Central memory CD4-positive, alpha-beta T cell (primary cell): ENCODE results near the gene TFAM.
A peak's percentile ranks its signal among the peaks of the same experiment; 100 is the strongest.
"Not testable (repeated sequence)": the region's sequence is repeated elsewhere in the genome, so short reads cannot be mapped to it uniquely, and the experiment has no call there.

Experiments used
- DNase-seq: peaks from one replicate; pipeline ENCODE4 v3.0.0; 2022

Gene TFAM

GRCh38 chr10:58373442-58373827 lies 11.8 kb upstream of the TFAM start:
- DNase-seq, result no peak

DNA sequence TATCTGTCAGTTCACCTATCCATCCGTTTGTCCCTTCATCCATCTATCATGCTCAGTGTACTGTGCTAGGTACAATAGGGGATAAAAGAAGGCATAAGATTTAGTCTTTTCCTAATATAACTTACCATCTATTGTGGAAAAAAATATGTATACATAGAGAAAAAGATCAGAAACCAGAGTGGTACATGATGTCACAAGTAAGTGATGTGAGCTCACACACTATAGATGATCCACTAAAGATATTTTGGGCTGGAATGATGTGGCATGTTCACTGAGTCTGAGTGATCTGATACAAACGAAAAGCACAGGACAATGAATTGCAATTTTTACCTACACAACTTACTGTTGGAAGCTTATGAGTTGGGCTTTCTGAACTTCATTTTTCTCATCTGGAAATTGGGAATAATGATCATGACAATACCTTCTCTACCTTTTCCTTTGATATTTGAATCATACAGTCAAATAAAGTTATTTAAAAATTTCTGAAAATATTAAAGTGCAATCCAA lies 2.7 kb upstream of the TFAM start:
- DNase-seq, result no peak

- peak; percentile 79 for DNase-seq
These were observed 1.1 kb upstream of the TFAM start for GRCh38 chr10:58384095-58384494.

DNA sequence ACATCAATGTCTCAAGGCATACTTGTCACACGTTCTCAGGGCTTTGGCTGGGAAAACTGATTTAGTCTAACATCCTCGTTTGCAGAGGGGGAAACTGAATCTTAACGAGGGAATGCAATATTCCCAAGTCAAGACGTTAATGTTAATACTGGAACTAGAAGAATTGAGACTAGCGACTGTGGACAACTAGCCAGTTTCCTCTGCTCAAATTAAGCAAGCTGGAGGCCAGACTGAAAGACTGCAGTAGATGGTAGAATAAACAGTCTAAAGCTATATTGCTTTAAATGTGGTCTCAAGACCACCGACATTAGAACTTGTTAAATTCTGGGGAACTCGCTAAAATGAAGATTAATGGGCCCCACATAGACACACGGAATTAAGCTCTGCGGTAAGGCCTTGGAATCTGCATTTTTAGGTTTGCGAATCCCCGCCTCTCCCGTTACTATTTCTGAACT lies 639 bp upstream of the TFAM start:
- no peak for DNase-seq

DNA sequence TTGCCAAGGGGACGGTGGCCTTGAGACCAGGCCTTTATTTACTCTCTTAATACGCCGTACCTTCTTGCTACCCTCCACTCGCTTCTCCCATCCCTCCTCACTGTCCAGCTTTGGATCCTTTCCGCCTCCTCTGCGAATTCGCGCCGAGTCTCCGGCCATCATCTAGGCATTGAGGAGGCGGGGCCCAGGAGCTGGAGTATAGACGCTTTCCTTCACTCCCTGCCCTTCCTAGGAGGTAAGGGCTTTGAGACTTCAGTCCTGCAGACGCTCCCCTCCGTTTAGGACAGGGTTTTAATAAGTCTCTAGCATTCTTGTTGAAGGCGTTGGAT lies 538 bp downstream of the TFAM start:
- no peak for DNase-seq

DNA sequence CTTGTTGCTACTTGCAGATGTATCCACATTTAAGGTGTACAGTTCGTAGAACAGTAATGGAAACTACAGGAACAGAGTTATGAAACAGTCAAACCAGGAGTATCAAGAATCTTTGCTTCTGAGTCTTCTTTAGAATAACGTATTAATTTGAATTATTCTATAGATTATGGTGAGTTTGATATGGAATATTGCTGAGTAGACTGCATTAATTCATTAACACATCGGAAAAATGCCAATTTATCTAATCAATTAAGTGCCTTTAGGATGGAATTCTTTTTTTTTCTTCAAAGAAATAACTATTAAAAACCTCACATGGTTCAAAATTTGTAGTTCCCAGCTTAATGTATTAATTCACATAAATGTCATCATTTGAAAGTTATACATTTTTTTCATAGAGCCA lies 3.8 kb downstream of the TFAM start:
- no peak for DNase-seq

DNA sequence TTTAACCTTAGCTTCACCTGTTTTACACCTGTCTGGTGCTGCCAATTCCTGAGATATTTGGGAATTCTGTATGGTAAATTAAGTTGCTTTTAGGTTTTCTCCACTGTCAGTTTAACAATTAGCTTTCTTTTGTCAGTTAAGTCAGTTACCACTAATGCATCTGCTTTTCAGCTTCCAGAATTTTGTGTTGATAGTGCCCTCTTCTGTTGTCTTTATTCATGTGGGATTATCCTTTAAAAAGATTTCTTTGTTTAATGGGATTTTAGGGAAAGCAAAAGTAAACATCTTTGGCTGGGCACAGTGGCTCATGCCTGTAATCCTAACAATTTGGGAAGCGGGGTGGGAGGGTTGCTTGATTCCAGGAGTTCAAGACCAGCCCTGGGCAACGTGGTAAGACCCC lies 8.1 kb downstream of the TFAM start:
- no peak for DNase-seq

DNA sequence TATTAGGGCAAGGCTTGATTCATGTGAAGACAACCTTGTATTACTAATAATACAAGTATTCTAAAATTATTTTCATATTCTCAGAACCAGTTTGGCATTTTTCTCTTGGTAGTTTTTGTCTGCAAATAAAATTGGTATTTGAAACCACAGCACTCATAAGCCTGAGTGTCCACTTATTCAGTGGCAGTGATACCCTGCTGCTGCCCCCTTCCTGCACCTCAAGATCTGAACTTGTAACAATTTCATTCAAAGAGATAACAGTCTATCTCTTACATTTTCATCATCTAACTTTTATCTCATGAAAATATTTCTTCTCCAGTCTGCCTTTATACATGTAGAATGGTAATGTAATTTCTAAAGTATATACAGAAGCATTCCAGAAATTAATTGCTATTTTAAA lies 9.3 kb downstream of the TFAM start:
- no peak for DNase-seq

- no peak for DNase-seq
These were observed 10.8 kb downstream of the TFAM start for GRCh38 chr10:58396057-58396456.

GRCh38 chr10:58397830-58398229 lies 12.6 kb downstream of the TFAM start:
- DNase-seq, result no peak

DNA sequence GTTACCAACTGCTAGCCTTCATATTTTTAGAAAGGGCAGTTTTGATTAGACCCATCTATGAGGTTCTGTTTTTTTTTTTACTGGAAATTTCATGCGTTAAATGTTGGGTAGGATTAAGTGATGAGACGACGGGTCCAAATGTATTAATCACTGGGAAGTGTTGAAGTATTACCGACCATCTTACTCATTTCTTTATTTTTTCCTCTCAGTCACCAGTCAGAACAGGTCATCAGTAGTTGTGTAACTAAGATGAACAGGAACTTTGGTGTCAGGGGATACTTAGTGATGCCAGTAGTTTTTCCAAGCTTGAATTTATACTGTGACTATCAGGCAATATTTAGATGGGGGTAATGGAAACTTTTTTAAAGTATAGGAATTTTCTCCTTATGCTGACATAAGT lies 14.2 kb downstream of the TFAM start:
- no peak for DNase-seq

DNA sequence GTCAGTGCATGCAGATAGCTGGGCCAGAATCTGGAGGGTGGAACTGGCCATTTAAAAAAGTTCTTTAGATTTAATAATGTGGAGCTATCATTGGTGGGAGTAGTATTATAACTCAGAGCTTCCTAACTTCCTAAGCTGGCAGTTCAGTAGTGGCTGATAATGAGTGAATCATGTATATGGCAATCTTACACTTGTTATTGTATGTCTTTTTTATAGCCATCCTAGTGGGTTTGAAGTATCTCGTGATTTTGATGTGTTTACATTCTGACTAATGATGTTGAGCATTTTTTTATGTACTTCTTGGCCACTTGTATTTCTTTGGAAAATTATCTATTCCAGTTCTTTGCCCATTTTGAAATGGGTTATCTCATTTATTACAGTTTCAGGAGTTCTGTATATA lies 15.4 kb downstream of the TFAM start:
- no peak for DNase-seq

- no peak for DNase-seq
These were observed 18.8 kb downstream of the TFAM start for GRCh38 chr10:58404001-58404400.

GRCh38 chr10:58409956-58410610 lies 24.9 kb downstream of the TFAM start:
- DNase-seq, result no peak

GRCh38 chr10:58412502-58412961 lies 27.3 kb downstream of the TFAM start:
- DNase-seq, result no peak

DNA sequence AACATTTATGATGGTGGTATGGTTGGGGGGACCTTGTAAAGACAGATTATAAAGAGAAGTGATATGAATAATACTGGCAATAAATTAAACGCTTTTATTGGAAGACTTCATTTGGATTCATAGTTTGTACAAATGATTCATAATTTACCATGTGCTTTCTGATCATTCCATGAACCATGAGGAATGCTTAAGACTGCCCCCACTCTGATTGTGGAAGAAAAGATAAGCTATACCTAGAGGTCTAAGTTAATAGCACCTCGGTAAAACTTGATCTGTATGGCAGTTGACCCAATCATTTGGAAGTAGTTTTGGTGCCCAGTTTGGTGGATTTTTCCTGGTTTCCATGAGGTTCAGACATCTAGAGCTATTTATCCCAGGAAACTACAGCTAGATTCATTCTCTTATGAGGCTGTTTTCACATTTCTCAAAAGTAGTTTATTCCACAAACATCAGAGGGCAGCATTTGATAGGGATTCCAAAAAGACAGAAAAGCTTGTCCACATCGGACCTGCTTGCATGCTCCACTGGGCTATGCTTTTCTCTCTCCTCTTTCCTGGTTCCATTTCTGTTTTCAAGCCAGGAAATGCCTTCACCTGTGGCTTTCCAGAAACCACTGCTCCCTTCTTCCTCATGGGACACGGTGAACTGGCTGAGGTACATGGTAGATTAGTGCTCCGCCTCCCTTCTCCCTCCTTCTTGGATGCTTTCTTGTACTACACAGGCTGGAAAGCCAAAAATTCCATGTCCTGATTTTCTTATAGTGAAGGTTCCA lies 29.2 kb downstream of the TFAM start:
- no peak for DNase-seq

DNA sequence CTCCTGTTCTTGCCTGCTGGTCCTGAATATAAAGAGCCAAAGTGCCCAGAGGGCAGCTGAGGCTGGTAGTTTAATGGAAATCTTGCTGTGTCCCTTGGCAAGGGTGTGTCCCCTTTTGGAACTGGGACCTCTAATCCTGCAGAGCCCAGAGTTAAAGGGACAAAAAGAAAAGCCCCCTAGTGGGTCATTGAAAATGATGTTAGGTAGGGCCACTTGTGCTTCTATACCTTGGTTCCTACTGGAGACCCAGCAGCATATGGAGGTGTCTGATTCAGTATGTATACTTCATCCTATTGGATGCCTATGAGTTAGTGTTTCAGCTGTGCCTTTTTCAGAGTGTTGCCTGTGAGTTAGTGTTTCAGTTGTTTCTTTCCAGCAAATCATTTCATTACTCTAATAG lies 30.5 kb downstream of the TFAM start:
- DNase-seq, result no peak

DNA sequence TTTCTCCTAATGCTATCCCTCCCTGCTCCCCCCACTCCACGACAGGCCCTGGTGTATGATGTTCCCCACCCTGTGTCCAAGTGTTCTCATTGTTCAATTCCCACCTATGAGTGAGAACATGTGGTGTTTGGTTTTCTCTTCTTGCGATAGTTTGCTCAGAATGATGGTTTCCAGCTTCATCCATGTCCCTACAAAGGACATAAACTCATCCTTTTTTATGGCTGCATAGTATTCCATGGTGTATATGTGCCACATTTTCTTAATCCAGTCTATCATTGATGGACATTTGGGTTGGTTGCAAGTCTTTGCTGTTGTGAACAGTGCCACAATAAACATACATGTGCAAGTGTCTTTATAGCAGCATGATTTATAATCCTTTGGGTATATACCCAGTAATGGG lies 32.7 kb downstream of the TFAM start:
- DNase-seq, result not testable (repeated sequence)

DNA sequence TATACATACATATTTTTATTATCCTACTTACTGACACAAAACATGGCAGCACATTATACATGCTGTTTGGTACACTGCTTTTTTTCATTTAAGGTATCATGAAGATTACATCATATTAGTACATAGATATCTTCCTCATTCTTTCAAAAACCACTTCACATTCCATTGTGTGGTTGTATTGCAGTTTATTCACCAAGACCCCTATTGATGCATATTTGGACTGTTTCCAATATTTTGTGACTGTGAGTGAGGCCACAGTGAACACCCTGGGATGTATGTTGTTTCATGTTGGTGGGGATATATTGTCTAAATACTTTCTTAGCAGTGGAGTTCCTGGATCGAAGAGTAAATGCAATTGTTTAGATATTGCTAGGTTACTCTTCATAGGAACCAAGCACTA lies 39.0 kb downstream of the TFAM start:
- DNase-seq, result no peak

GRCh38 chr10:58428436-58428835 lies 43.2 kb downstream of the TFAM start:
- DNase-seq, result not testable (repeated sequence)

- no peak for DNase-seq
These were observed 46.7 kb downstream of the TFAM start for GRCh38 chr10:58431903-58432302.

GRCh38 chr10:58433066-58433465 lies 47.9 kb downstream of the TFAM start:
- DNase-seq, result no peak

DNA sequence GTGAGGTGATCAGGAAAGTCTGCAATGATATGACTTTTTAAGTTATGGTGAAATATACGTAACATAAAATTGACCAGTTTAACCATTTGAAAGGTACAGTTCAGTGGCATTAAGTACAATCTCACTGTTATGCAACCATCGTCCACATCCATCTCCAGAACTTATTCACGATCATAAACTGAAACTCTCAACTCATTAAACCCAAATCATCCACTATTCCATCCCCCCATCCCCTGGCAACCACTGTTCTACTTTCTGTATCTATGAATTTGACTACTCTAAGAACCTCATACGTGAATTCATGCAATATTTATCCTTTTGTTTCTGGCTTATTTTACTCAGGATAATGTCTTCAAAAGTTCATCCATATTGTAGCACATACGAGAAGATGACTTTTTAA lies 48.4 kb downstream of the TFAM start:
- DNase-seq, result no peak

GRCh38 chr10:58435297-58435985 lies 50.2 kb downstream of the TFAM start:
- DNase-seq, result no peak
